Measurements from ENCODE around the gene LPP.

LPP gene

GRCh38 chr3:188488801-188489200 is 334.8 kb downstream of the LPP start:
- H3K27me3 ChIP-seq (replicated peaks; ENCODE audit: insufficient read depth, low read length): no peaks in the 10 kb centered on the region
- no peaks in the 10 kb centered on the region for H3K36me3 ChIP-seq (replicated peaks; ENCODE audit: insufficient read depth, low read length)
- H3K9ac ChIP-seq (ENCODE audit: low read length): no peak overlapping the region
- H3K4me2 ChIP-seq (ENCODE audit: low read depth, low read length): no peak overlapping the region
- no peak overlapping the region for H2AFZ ChIP-seq (ENCODE audit: low read length)
- no peaks in the 10 kb centered on the region for H3K9me2 ChIP-seq (replicated peaks; ENCODE audit: insufficient read depth, low read length)
- no peaks in the 10 kb centered on the region for H3K9me3 ChIP-seq (replicated peaks; ENCODE audit: insufficient read depth, low read length)
- DNase-seq: no peak
- TF ChIP-seq EZH2 (optimal IDR thresholded peaks at IDR 0.05; ENCODE audit: low read depth, low read length) (no peak), EZH2phosphoT487 (IDR thresholded peaks at IDR 0.05; ENCODE audit: low read length) (no peak), CTCF (IDR thresholded peaks at IDR 0.05; ENCODE audit: low read length) (no peak)
- H3K4me3 ChIP-seq (ENCODE audit: low read length): no peak overlapping the region
- no peaks in the 10 kb centered on the region for H3F3A ChIP-seq (ENCODE audit: insufficient read depth, low read length)
- H3K4me1 ChIP-seq (ENCODE audit: low read length): no peaks in the 10 kb centered on the region
- H3K27ac ChIP-seq (ENCODE audit: low read length): no peak overlapping the region
- no peaks in the 10 kb centered on the region for H3K79me2 ChIP-seq (ENCODE audit: low read length)
- H4K20me1 ChIP-seq (ENCODE audit: insufficient read depth, low read length): no peaks in the 10 kb centered on the region

DNA sequence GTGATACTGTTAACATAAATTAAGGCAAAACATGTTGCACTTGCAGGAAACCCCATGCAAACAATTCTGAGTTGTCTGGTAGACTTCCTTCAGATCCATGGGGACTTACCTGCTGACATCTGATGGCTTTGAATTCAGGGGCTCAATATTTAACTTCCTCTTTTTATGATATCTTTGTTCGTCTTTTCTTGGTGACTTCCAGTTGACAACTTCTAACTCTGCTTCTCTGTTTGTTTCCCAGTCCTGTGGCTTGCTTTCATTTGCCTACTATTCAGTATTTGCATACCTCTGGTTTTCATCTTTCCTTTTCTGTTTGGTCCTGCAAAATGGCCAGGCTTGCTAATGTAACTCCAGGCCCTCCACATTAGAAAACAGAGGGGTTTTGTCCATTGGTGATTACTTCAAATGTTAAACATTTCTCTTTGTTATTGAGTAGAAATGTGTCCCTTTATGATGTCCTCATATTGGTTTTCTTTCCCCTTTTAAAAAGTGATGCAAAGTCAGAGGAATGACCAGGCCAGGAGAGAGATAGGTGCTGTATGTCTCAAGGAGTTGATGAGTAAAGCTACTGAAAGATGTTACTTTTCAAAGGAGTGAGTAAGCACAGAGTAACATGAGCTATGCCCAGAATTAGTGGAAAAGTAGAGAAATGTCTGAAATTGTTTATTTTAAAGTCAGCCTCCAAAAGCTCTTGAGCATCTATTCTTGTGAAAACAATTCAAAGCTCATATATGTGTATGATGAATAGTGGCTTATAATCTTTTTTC is 335.9 kb downstream of the LPP start:
- no peak overlapping the region for H3K4me2 ChIP-seq (ENCODE audit: low read depth, low read length)
- H3K4me1 ChIP-seq (ENCODE audit: low read length): no peaks in the 10 kb centered on the region
- no peaks in the 10 kb centered on the region for H3K36me3 ChIP-seq (replicated peaks; ENCODE audit: insufficient read depth, low read length)
- H3K9ac ChIP-seq (ENCODE audit: low read length): no peak overlapping the region
- H3K9me3 ChIP-seq (replicated peaks; ENCODE audit: insufficient read depth, low read length): no peaks in the 10 kb centered on the region
- no peaks in the 10 kb centered on the region for H3K27me3 ChIP-seq (replicated peaks; ENCODE audit: insufficient read depth, low read length)
- no peak overlapping the region for H2AFZ ChIP-seq (ENCODE audit: low read length)
- TF ChIP-seq EZH2phosphoT487 (IDR thresholded peaks at IDR 0.05; ENCODE audit: low read length) (no peak), CTCF (IDR thresholded peaks at IDR 0.05; ENCODE audit: low read length) (no peak), EZH2 (optimal IDR thresholded peaks at IDR 0.05; ENCODE audit: low read depth, low read length) (no peak)
- DNase-seq: no peak
- H3K4me3 ChIP-seq (ENCODE audit: low read length): no peak overlapping the region
- no peaks in the 10 kb centered on the region for H4K20me1 ChIP-seq (ENCODE audit: insufficient read depth, low read length)
- no peaks in the 10 kb centered on the region for H3F3A ChIP-seq (ENCODE audit: insufficient read depth, low read length)
- H3K27ac ChIP-seq (ENCODE audit: low read length): no peak overlapping the region
- no peaks in the 10 kb centered on the region for H3K9me2 ChIP-seq (replicated peaks; ENCODE audit: insufficient read depth, low read length)
- H3K79me2 ChIP-seq (ENCODE audit: low read length): no peaks in the 10 kb centered on the region

DNA sequence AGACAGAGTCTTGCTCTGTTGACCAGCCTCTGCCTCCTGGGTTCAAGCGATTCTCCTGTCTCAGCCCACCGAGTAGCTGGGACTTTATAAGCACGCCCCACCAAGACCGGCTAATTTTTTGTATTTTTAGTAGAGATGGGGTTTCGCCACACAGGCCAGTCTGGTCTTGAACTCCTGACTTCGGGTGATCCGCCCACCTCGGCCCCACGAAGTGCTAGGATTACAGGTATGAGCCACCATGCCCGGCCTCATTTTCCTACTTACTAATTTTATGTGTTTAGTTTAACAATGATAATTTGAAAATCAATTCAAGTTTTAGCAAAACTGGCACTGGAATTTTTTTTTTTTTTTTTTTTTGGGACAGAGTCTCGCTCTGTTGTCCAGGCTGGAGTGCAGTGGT is 336.5 kb downstream of the LPP start:
- no peak for TF ChIP-seq CTCF (IDR thresholded peaks at IDR 0.05; ENCODE audit: low read length)
- TF ChIP-seq EZH2 (optimal IDR thresholded peaks at IDR 0.05; ENCODE audit: low read depth, low read length): no peak
- TF ChIP-seq EZH2phosphoT487 (IDR thresholded peaks at IDR 0.05; ENCODE audit: low read length): no peak
- no peak for DNase-seq
- Histone ChIP-seq H3K36me3 (replicated peaks; ENCODE audit: insufficient read depth, low read length) (no peaks in the 10 kb centered on the region), H3K4me1 (ENCODE audit: low read length) (no peaks in the 10 kb centered on the region), H3K27me3 (replicated peaks; ENCODE audit: insufficient read depth, low read length) (no peaks in the 10 kb centered on the region), H4K20me1 (ENCODE audit: insufficient read depth, low read length) (no peaks in the 10 kb centered on the region), H3K4me3 (ENCODE audit: low read length) (no peak overlapping the region), H3K9ac (ENCODE audit: low read length) (no peak overlapping the region), H3K79me2 (ENCODE audit: low read length) (no peaks in the 10 kb centered on the region), H3K9me3 (replicated peaks; ENCODE audit: insufficient read depth, low read length) (no peaks in the 10 kb centered on the region), H3K27ac (ENCODE audit: low read length) (no peak overlapping the region), H3K9me2 (replicated peaks; ENCODE audit: insufficient read depth, low read length) (no peaks in the 10 kb centered on the region), H3K4me2 (ENCODE audit: low read depth, low read length) (no peak overlapping the region), H3F3A (ENCODE audit: insufficient read depth, low read length) (no peaks in the 10 kb centered on the region), H2AFZ (ENCODE audit: low read length) (no peak overlapping the region)

Data from MM.1S (cell line).